DND-41 (cell line): ENCODE data around the gene PPP1R37.

Experiments used
- ATAC-seq: fragments of 200-7000 bp; cut with Tn5 transposase; 3 replicates; pipeline ENCODE4 v1.9.1; 2021; ENCODE audit warnings: low read depth; ENCODE audit not compliant: insufficient read depth
- DNase-seq: peaks from one replicate; pipeline ENCODE4 v3.0.0-alpha.2; 2020
- H2AFZ ChIP-seq: 2 replicates; pipeline ENCODE4 v1.6.0; 2012; ENCODE audit warnings: low read depth, low read length
- H3K27ac ChIP-seq: 2 replicates; pipeline ENCODE4 v1.5.1; 2012; ENCODE audit warnings: low read length, inconsistent platforms
- H3K27me3 ChIP-seq: fragments of 200-600 bp; sonication (generic); 2 replicates; pipeline ENCODE4 v1.6.0; 2012; ENCODE audit warnings: low read length, mild to moderate bottlenecking, inconsistent platforms; ENCODE audit not compliant: insufficient read depth, poor library complexity
- H3K36me3 ChIP-seq: 2 replicates; pipeline ENCODE4 v1.5.1; 2012; ENCODE audit warnings: low read length, inconsistent platforms; ENCODE audit not compliant: insufficient read depth
- H3K4me1 ChIP-seq: 2 replicates; pipeline ENCODE4 v1.5.1; 2012; ENCODE audit warnings: mild to moderate bottlenecking, low read length; ENCODE audit not compliant: insufficient read depth
- H3K4me2 ChIP-seq: 2 replicates; pipeline ENCODE4 v1.6.0; 2012; ENCODE audit warnings: mild to moderate bottlenecking, moderate library complexity, low read length, inconsistent platforms; ENCODE audit not compliant: insufficient read depth
- H3K4me3 ChIP-seq, 2 experiments: fragments of 200-600 bp in 1 of 2; shearing (Covaris generic) in 1 of 2; 2 replicates each; pipeline ENCODE4 v1.5.1; 2012 to 2016; ENCODE audit warnings: inconsistent platforms in 2 of 2, low read length in 2 of 2, mild to moderate bottlenecking in 2 of 2, low read depth in 1 of 2, moderate library complexity in 1 of 2
- H3K79me2 ChIP-seq: 2 replicates; pipeline ENCODE4 v1.6.0; 2012; ENCODE audit warnings: low read length, inconsistent platforms; ENCODE audit not compliant: insufficient read depth
- H3K9ac ChIP-seq: 2 replicates; pipeline ENCODE4 v1.6.0; 2012; ENCODE audit warnings: low read depth, mild to moderate bottlenecking, inconsistent platforms, low read length, moderate library complexity
- H3K9me3 ChIP-seq: 2 replicates; pipeline ENCODE4 v1.5.1; 2012; ENCODE audit warnings: low read length, moderate library complexity, mild to moderate bottlenecking, inconsistent platforms; ENCODE audit not compliant: insufficient read depth, severe bottlenecking
- H4K20me1 ChIP-seq: 2 replicates; pipeline ENCODE4 v1.6.0; 2012; ENCODE audit warnings: low read length; ENCODE audit not compliant: insufficient read depth
- CTCF ChIP-seq: IDR thresholded peaks from 2 replicates; pipeline ENCODE4 v1.5.1; 2012; ENCODE audit warnings: borderline replicate concordance, low read length, moderate library complexity, mild to moderate bottlenecking; ENCODE audit not compliant: poor library complexity, severe bottlenecking; ENCODE audit errors: extremely low read depth
- EZH2 ChIP-seq: IDR thresholded peaks from 3 replicates; pipeline ENCODE4 v1.6.1; 2012; ENCODE audit warnings: borderline replicate concordance, low read depth, mild to moderate bottlenecking, moderate library complexity, low read length, inconsistent platforms; ENCODE audit not compliant: severe bottlenecking

The PPP1R37 gene

GRCh38 chr19:45166723-45167252, 73.8 kb downstream of the PPP1R37 start:
- H3K79me2 ChIP-seq: no peaks in the 10 kb centered on the region
- H3K27me3 ChIP-seq: no peaks in the 10 kb centered on the region
- TF ChIP-seq EZH2 (no peak), CTCF (no peak)
- no peak overlapping the region for H3K27ac ChIP-seq
- H2AFZ ChIP-seq: no peak overlapping the region
- H3K36me3 ChIP-seq: no peaks in the 10 kb centered on the region
- DNase-seq (no peak), ATAC-seq (no peak)
- no peak overlapping the region for H3K4me2 ChIP-seq
- H3K4me1 ChIP-seq: peaks cover 5% of the 10 kb centered on the region
- H3K4me3 ChIP-seq: no peak overlapping the region
- H4K20me1 ChIP-seq: peaks cover 20% of the 10 kb centered on the region
- no peak overlapping the region for H3K9ac ChIP-seq
- H3K9me3 ChIP-seq: no peaks in the 10 kb centered on the region

DNA sequence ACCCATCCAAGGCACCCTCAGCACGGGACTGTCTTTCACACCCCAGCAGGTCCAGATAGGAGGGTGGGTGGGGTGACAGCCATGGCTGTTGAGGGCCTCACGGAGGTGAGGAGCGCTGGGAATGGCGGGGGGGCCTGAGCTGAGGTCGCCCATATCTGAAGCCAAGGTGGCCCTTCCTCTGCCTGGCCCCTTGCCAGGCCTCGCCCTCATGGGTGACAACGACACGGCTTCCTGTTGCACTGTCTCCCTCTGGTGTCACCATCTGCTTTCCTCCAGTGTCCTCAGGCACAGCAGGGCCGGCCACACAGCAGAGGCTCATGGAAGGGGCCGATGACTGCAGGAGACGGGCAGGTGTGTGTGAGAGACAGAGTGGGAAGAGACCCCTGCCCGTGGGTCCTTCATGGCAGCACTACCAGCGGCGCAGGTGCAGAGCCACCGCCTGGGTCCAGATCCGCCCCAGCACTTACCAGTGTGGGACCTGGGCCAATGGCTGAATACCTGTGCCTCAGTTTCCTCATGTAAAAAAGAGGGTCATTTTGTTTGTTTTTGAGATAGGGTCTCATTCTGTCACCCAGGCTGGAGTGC, 75.9 kb downstream of the PPP1R37 start:
- Histone ChIP-seq H3K4me2 (no peak overlapping the region), H3K27me3 (no peaks in the 10 kb centered on the region), H3K9me3 (no peaks in the 10 kb centered on the region), H3K4me1 (peaks cover 5% of the 10 kb centered on the region), H3K27ac (no peak overlapping the region), H2AFZ (no peak overlapping the region), H3K79me2 (no peaks in the 10 kb centered on the region), H3K36me3 (no peaks in the 10 kb centered on the region), H3K4me3 (no peak overlapping the region), H4K20me1 (peaks cover 19% of the 10 kb centered on the region), H3K9ac (no peak overlapping the region)
- no peak for ATAC-seq
- no peak for TF ChIP-seq EZH2
- no peak for TF ChIP-seq CTCF
- no peak for DNase-seq

GRCh38 chr19:45169602-45170001, 76.6 kb downstream of the PPP1R37 start:
- Histone ChIP-seq H2AFZ (no peak overlapping the region), H3K36me3 (no peaks in the 10 kb centered on the region), H3K27me3 (no peaks in the 10 kb centered on the region), H3K9me3 (no peaks in the 10 kb centered on the region), H3K27ac (no peak overlapping the region), H3K4me3 (no peak overlapping the region), H4K20me1 (peaks cover 15% of the 10 kb centered on the region), H3K9ac (no peak overlapping the region), H3K79me2 (no peaks in the 10 kb centered on the region), H3K4me2 (no peak overlapping the region), H3K4me1 (peaks cover 5% of the 10 kb centered on the region)
- DNase-seq: no peak
- TF ChIP-seq EZH2 (no peak), CTCF (no peak)
- no peak for ATAC-seq
